ENCODE measurements around the gene EDIL3. TPM values are rescaled to one million over a fixed set of nuclear protein-coding genes. Genes with fewer than 3 reads are reported as not detected.

The EDIL3 gene
- total RNA-seq, 1 experiment from 2014 or later = 7.2 TPM

DNA sequence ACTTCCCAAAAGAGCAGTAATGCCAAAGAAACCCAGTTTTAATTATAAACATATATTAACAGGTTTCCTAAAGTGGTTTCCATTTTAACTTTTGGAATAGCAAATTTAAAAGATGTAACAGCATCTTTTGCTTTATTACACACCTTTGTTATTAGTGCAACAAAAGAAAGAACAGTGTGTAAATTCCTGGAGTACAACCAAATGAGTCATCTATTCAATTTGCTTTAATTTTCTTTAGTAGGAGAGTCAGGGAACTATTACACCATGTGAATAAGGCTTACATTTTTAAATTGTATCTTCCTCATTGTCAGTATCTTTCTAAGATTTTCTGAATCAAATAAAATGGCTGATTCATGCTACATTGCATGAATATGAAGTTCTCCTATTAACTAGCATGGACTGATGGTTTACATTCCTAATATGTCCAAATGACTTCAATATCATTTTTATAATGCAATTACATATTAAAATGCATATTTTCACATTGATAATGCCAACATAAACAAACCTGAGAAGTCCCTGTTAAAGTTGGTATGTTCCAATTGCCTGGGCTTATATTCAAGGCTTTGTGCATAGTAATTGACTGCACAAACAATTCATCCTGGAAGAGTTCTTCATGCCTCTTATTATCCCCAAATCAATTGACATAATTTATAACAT is 22.5 kb downstream of the EDIL3 start:
- no peak for DNase-seq
- Histone ChIP-seq H3F3A (ENCODE audit: insufficient read depth, low read depth) (no peaks in the 10 kb centered on the region), H3K27ac (no peak overlapping the region), H4K20me1 (ENCODE audit: insufficient read depth) (no peaks in the 10 kb centered on the region), H3K4me1 (replicated peaks; ENCODE audit: insufficient read depth) (no peaks in the 10 kb centered on the region), H2AFZ (no peak overlapping the region), H3K9me3 (ENCODE audit: insufficient read depth, low read depth) (no peaks in the 10 kb centered on the region), H3K27me3 (ENCODE audit: insufficient read depth, low read depth) (no peaks in the 10 kb centered on the region), H3K4me3 (no peak overlapping the region), H3K79me2 (ENCODE audit: low read depth) (no peaks in the 10 kb centered on the region), H3K36me3 (ENCODE audit: low read depth) (no peaks in the 10 kb centered on the region), H3K9me2 (ENCODE audit: insufficient read depth) (no peaks in the 10 kb centered on the region), H3K4me2 (no peak overlapping the region)
- intact Hi-C loops (cut with micrococcal nuclease; ENCODE audit: unreplicated experiment) = no loop called here
- TF ChIP-seq, protein P1, sequence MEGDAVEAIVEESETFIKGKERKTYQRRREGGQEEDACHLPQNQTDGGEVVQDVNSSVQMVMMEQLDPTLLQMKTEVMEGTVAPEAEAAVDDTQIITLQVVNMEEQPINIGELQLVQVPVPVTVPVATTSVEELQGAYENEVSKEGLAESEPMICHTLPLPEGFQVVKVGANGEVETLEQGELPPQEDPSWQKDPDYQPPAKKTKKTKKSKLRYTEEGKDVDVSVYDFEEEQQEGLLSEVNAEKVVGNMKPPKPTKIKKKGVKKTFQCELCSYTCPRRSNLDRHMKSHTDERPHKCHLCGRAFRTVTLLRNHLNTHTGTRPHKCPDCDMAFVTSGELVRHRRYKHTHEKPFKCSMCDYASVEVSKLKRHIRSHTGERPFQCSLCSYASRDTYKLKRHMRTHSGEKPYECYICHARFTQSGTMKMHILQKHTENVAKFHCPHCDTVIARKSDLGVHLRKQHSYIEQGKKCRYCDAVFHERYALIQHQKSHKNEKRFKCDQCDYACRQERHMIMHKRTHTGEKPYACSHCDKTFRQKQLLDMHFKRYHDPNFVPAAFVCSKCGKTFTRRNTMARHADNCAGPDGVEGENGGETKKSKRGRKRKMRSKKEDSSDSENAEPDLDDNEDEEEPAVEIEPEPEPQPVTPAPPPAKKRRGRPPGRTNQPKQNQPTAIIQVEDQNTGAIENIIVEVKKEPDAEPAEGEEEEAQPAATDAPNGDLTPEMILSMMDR (conservative IDR thresholded peaks at IDR 0.05) = no peak
- TF ChIP-seq EZH2 (IDR thresholded peaks at IDR 0.05; ENCODE audit: low read depth) = no peak
- ChIA-PET POLR2A (ENCODE audit: unreplicated experiment) (no interaction called here), CTCF (no interaction called here)
- BruUV-seq (replicated peaks) = no TSS peak

DNA sequence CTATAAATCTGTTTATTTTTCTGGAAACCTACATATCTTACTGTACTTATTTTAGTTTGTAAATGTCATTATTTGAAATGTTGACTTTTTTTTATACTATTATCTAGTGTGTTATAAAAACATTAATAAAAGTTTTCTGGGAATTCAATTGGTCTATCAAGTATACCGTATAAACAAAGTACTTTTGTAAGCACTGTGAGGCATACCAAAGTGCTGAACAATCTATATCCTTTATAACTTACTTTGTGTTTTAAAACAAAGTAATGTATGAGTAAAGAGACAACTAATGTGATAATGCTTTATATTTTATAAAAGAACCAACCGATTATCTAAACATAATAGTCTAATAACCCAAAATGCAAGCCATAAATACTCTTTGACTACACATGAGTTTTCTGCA is 23.1 kb downstream of the EDIL3 start:
- no peak overlapping the region for H2AFZ ChIP-seq
- H3K27ac ChIP-seq = no peak overlapping the region
- no peaks in the 10 kb centered on the region for H3K9me3 ChIP-seq (ENCODE audit: insufficient read depth, low read depth)
- ChIA-PET CTCF (no interaction called here), POLR2A (ENCODE audit: unreplicated experiment) (no interaction called here)
- H3K4me1 ChIP-seq (replicated peaks; ENCODE audit: insufficient read depth) = no peaks in the 10 kb centered on the region
- TF ChIP-seq, protein P1 (conservative IDR thresholded peaks at IDR 0.05) = no peak
- no peak for TF ChIP-seq EZH2 (IDR thresholded peaks at IDR 0.05; ENCODE audit: low read depth)
- no peak for DNase-seq
- H3K9me2 ChIP-seq (ENCODE audit: insufficient read depth) = no peaks in the 10 kb centered on the region
- no TSS peak for BruUV-seq (replicated peaks)
- no peaks in the 10 kb centered on the region for H3K27me3 ChIP-seq (ENCODE audit: insufficient read depth, low read depth)
- no peaks in the 10 kb centered on the region for H4K20me1 ChIP-seq (ENCODE audit: insufficient read depth)
- H3K4me3 ChIP-seq = no peak overlapping the region
- intact Hi-C loops (cut with micrococcal nuclease; ENCODE audit: unreplicated experiment) = no loop called here
- H3K4me2 ChIP-seq = no peak overlapping the region
- no peaks in the 10 kb centered on the region for H3K79me2 ChIP-seq (ENCODE audit: low read depth)
- H3K36me3 ChIP-seq (ENCODE audit: low read depth) = no peaks in the 10 kb centered on the region
- no peaks in the 10 kb centered on the region for H3F3A ChIP-seq (ENCODE audit: insufficient read depth, low read depth)

DNA sequence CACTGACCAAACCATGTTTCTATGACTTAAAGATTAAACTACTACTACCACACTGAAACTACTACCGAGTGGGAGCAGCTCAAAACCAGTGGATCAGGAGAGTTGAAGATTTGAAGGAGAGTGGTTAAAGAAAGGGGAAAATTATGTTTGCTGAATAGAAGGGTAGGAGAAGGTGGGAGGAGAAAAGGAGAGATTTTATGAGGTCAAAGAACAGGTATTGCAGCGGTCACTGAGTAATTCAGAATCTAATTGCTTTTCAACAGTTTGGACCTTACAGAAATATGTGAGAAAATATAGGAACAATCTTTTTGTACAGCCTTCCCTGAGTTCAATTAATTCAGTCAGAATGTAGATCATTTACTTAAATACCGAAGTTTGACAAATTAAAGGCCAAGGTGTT is 24.6 kb downstream of the EDIL3 start:
- CTCF ChIA-PET = no interaction called here
- no peaks in the 10 kb centered on the region for H3K9me2 ChIP-seq (ENCODE audit: insufficient read depth)
- no peaks in the 10 kb centered on the region for H3K79me2 ChIP-seq (ENCODE audit: low read depth)

More for the DNA sequence above, 24.6 kb downstream of the EDIL3 start:
- H3F3A ChIP-seq (ENCODE audit: insufficient read depth, low read depth) = no peaks in the 10 kb centered on the region
- no peaks in the 10 kb centered on the region for H3K4me1 ChIP-seq (replicated peaks; ENCODE audit: insufficient read depth)
- no peak overlapping the region for H2AFZ ChIP-seq
- no peak overlapping the region for H3K4me3 ChIP-seq
- POLR2A ChIA-PET (ENCODE audit: unreplicated experiment) = no interaction called here
- no TSS peak for BruUV-seq (replicated peaks)
- intact Hi-C loops (cut with micrococcal nuclease; ENCODE audit: unreplicated experiment) = no loop called here
- H3K9me3 ChIP-seq (ENCODE audit: insufficient read depth, low read depth) = no peaks in the 10 kb centered on the region
- no peaks in the 10 kb centered on the region for H3K27me3 ChIP-seq (ENCODE audit: insufficient read depth, low read depth)
- no peak overlapping the region for H3K27ac ChIP-seq
- H3K36me3 ChIP-seq (ENCODE audit: low read depth) = no peaks in the 10 kb centered on the region
- H3K4me2 ChIP-seq = no peak overlapping the region
- no peaks in the 10 kb centered on the region for H4K20me1 ChIP-seq (ENCODE audit: insufficient read depth)
- no peak for DNase-seq
- TF ChIP-seq, protein P1 (conservative IDR thresholded peaks at IDR 0.05) = no peak
- TF ChIP-seq EZH2 (IDR thresholded peaks at IDR 0.05; ENCODE audit: low read depth) = no peak
